ENCODE data around the gene AGBL5. TPM values are rescaled to one million over a fixed set of nuclear protein-coding genes. Genes with fewer than 3 reads are reported as not detected.
A peak's percentile ranks its signal among the peaks of the same experiment; 100 is the strongest.
"Not testable (repeated sequence)": the region's sequence is repeated elsewhere in the genome, so short reads cannot be mapped to it uniquely, and the experiment has no call there.

AGBL5 gene
- total RNA-seq, 1 donor from 2014 or later = 68.3 TPM

GRCh38 chr2:27115519-27115918 lies 64.1 kb downstream of the AGBL5 start:
- no peak for DNase-seq (ENCODE audit: low spot score)
- peaks cover 2% of the 10 kb centered on the region for H3K9me3 Mint-ChIP-seq
- Histone ChIP-seq H3K27ac (no peak overlapping the region), H3K4me3 (no peak overlapping the region), H3K79me2 (ENCODE audit: low read depth) (no peaks in the 10 kb centered on the region), H2AFZ (replicated peaks) (no peak overlapping the region), H3K4me1 (peaks cover 12% of the 10 kb centered on the region), H3K27me3 (peaks cover 43% of the 10 kb centered on the region), H3K9ac (no peak overlapping the region), H3K4me2 (no peak overlapping the region), H3K9me3 (ENCODE audit: low read depth) (no peaks in the 10 kb centered on the region), H4K20me1 (ENCODE audit: low read depth) (no peaks in the 10 kb centered on the region), H3F3A (ENCODE audit: low read depth) (peaks cover 23% of the 10 kb centered on the region), H3K36me3 (no peaks in the 10 kb centered on the region)
- TF ChIP-seq EZH2phosphoT487 (IDR thresholded peaks at IDR 0.05) (no peak), EZH2 (IDR thresholded peaks at IDR 0.05) (no peak), CTCF (IDR thresholded peaks at IDR 0.05) (no peak)
- H3K4me1 Mint-ChIP-seq = peaks cover 21% of the 10 kb centered on the region
- no peak overlapping the region for H3K4me3 Mint-ChIP-seq
- H3K27me3 Mint-ChIP-seq (ENCODE audit: insufficient read depth, low read depth) = peaks cover 34% of the 10 kb centered on the region
- H3K27ac Mint-ChIP-seq = no peak overlapping the region
- H3K36me3 Mint-ChIP-seq = no peaks in the 10 kb centered on the region

- H3K79me2 ChIP-seq (ENCODE audit: low read depth) = no peaks in the 10 kb centered on the region
- no peaks in the 10 kb centered on the region for H4K20me1 ChIP-seq (ENCODE audit: low read depth)
- H3K9ac ChIP-seq = no peak overlapping the region
- no peaks in the 10 kb centered on the region for H3K36me3 ChIP-seq
- H2AFZ ChIP-seq (replicated peaks) = peak overlapping the region; percentile 91
- Mint-ChIP-seq H3K9me3 (peaks cover 6% of the 10 kb centered on the region), H3K36me3 (no peaks in the 10 kb centered on the region), H3K27me3 (ENCODE audit: insufficient read depth, low read depth) (peaks cover 44% of the 10 kb centered on the region), H3K27ac (no peak overlapping the region), H3K4me1 (peaks cover 21% of the 10 kb centered on the region), H3K4me3 (peak overlapping the region; percentile 71)
- peaks cover 23% of the 10 kb centered on the region for H3F3A ChIP-seq (ENCODE audit: low read depth)
- peaks cover 12% of the 10 kb centered on the region for H3K4me1 ChIP-seq
- H3K4me2 ChIP-seq = peak overlapping the region; percentile 92
- H3K27me3 ChIP-seq = peaks cover 69% of the 10 kb centered on the region
- no peak overlapping the region for H3K27ac ChIP-seq
- H3K4me3 ChIP-seq = peak overlapping the region; percentile 58
- TF ChIP-seq CTCF (IDR thresholded peaks at IDR 0.05) (no peak), EZH2 (IDR thresholded peaks at IDR 0.05) (no peak), EZH2phosphoT487 (IDR thresholded peaks at IDR 0.05) (no peak)
- DNase-seq (ENCODE audit: low spot score) = no peak
- H3K9me3 ChIP-seq (ENCODE audit: low read depth) = no peaks in the 10 kb centered on the region
These were observed 66.6 kb downstream of the AGBL5 start for GRCh38 chr2:27117995-27118524.

GRCh38 chr2:27118525-27119329 lies 67.3 kb downstream of the AGBL5 start, which contains the start of gene CGREF1:
Gene CGREF1 (minus strand): TSS chr2:27119128. CDS start chr2:27104366, 14,762 bp downstream.
- no peak within 1 kb of the TSS for H3K27ac Mint-ChIP-seq
- peak within 1 kb of the TSS; percentile 91 for H2AFZ ChIP-seq (replicated peaks)
- H3K36me3 Mint-ChIP-seq = no peaks in the 10 kb centered on the region
- no peaks in the 10 kb centered on the region for H4K20me1 ChIP-seq (ENCODE audit: low read depth)
- peak; percentile 62 for DNase-seq (ENCODE audit: low spot score)
- TF ChIP-seq CTCF (IDR thresholded peaks at IDR 0.05) (no peak), EZH2 (IDR thresholded peaks at IDR 0.05) (peak; percentile 65)
- H3K79me2 ChIP-seq (ENCODE audit: low read depth) = no peaks in the 10 kb centered on the region
- peaks cover 47% of the 10 kb centered on the region for H3K27me3 Mint-ChIP-seq (ENCODE audit: insufficient read depth, low read depth)
- peak within 1 kb of the TSS; percentile 92 for H3K4me2 ChIP-seq
- H3K9ac ChIP-seq = no peak within 1 kb of the TSS
- peak within 1 kb of the TSS; percentile 84 for H3K4me3 Mint-ChIP-seq
- H3F3A ChIP-seq (ENCODE audit: low read depth) = peaks cover 23% of the 10 kb centered on the region
- no peaks in the 10 kb centered on the region for H3K9me3 ChIP-seq (ENCODE audit: low read depth)
- peaks cover 15% of the 10 kb centered on the region for H3K4me1 ChIP-seq
- H3K36me3 ChIP-seq = no peaks in the 10 kb centered on the region
- H3K27ac ChIP-seq = no peak within 1 kb of the TSS
- peak within 1 kb of the TSS; percentile 58 for H3K4me3 ChIP-seq
- peaks cover 21% of the 10 kb centered on the region for H3K4me1 Mint-ChIP-seq
- H3K27me3 ChIP-seq = peaks cover 75% of the 10 kb centered on the region
- peaks cover 6% of the 10 kb centered on the region for H3K9me3 Mint-ChIP-seq

- H3K27ac ChIP-seq; H3K9me3 ChIP-seq (ENCODE audit: low read depth); H3K36me3 Mint-ChIP-seq; H3K9ac ChIP-seq; H4K20me1 ChIP-seq (ENCODE audit: low read depth); H3K27ac Mint-ChIP-seq; H3K9me3 Mint-ChIP-seq; DNase-seq (ENCODE audit: low spot score); H3K79me2 ChIP-seq (ENCODE audit: low read depth); H2AFZ ChIP-seq (replicated peaks); H3K36me3 ChIP-seq: not testable (repeated sequence)
- Mint-ChIP-seq H3K27me3 (ENCODE audit: insufficient read depth, low read depth) (peaks cover 49% of the 10 kb centered on the region), H3K4me3 (peak overlapping the region; percentile 84), H3K4me1 (peaks cover 21% of the 10 kb centered on the region)
- Histone ChIP-seq H3K27me3 (peaks cover 81% of the 10 kb centered on the region), H3F3A (ENCODE audit: low read depth) (peaks cover 25% of the 10 kb centered on the region), H3K4me3 (peak overlapping the region; percentile 58), H3K4me2 (peak overlapping the region; percentile 92), H3K4me1 (peaks cover 15% of the 10 kb centered on the region)
These were observed 67.8 kb downstream of the AGBL5 start for GRCh38 chr2:27119330-27119670.

Measured in neural progenitor cell (in vitro differentiated cells).